RWPE2 (cell line): ENCODE measurements around the gene ECE2.
"Not testable (repeated sequence)": the region's sequence is repeated elsewhere in the genome, so short reads cannot be mapped to it uniquely, and the experiment has no call there.

Experiments
- ATAC-seq: fragments of 200-7000 bp; cut with Tn5 transposase; 3 replicates; pipeline ENCODE4 v1.9.1; 2021; ENCODE audit warnings: low read depth
- DNase-seq: peaks from one replicate; pipeline ENCODE4 v3.0.0-alpha.2; 2020; ENCODE audit warnings: low spot score
- H3K27ac ChIP-seq: fragments of 450-650 bp; 2 replicates; pipeline ENCODE4 v1.5.1; 2017; ENCODE audit warnings: mild to moderate bottlenecking; ENCODE audit not compliant: poor library complexity, severe bottlenecking
- H3K27me3 ChIP-seq: fragments of 250-450 bp; sonication (Bioruptor Pico); 2 replicates; pipeline ENCODE4 v1.5.1; 2021; ENCODE audit warnings: mild to moderate bottlenecking, moderate library complexity; ENCODE audit not compliant: insufficient read depth, poor library complexity, severe bottlenecking
- H3K36me3 ChIP-seq: fragments of 250-450 bp; sonication (Bioruptor Pico); 2 replicates; pipeline ENCODE4 v1.5.1; 2020; ENCODE audit warnings: low read depth, mild to moderate bottlenecking, moderate library complexity
- H3K4me1 ChIP-seq: fragments of 250-450 bp; sonication (Bioruptor Pico); 2 replicates; pipeline ENCODE4 v1.5.1; 2021; ENCODE audit warnings: mild to moderate bottlenecking, moderate library complexity; ENCODE audit not compliant: insufficient read depth, poor library complexity, severe bottlenecking
- H3K4me3 ChIP-seq: fragments of 250-450 bp; sonication (Bioruptor Pico); 2 replicates; pipeline ENCODE4 v1.5.1; 2021; ENCODE audit warnings: mild to moderate bottlenecking, moderate library complexity; ENCODE audit not compliant: severe bottlenecking
- H3K9me3 ChIP-seq: fragments of 250-450 bp; sonication (Bioruptor Pico); 2 replicates; pipeline ENCODE4 v1.5.1; 2021; ENCODE audit warnings: mild to moderate bottlenecking, moderate library complexity; ENCODE audit not compliant: severe bottlenecking
- CTCF ChIP-seq: fragments of 450-650 bp; IDR thresholded peaks from one replicate; pipeline ENCODE4 v1.5.1; 2017; ENCODE audit warnings: mild to moderate bottlenecking, moderate library complexity; ENCODE audit not compliant: poor library complexity, severe bottlenecking

ECE2 gene

GRCh38 chr3:184260724-184261269, 15.0 kb upstream of the ECE2 start:
- Histone ChIP-seq H3K9me3 (no peaks in the 10 kb centered on the region), H3K4me1 (no peaks in the 10 kb centered on the region), H3K4me3 (peak overlapping the region; percentile 42), H3K36me3 (no peaks in the 10 kb centered on the region), H3K27me3 (peaks cover 23% of the 10 kb centered on the region), H3K27ac (no peak overlapping the region)
- no peak for TF ChIP-seq CTCF
- no peak for ATAC-seq
- DNase-seq, result no peak

GRCh38 chr3:184261270-184261853, 14.5 kb upstream of the ECE2 start, which contains the start of gene CAMK2N2:
Gene CAMK2N2, minus strand, starts transcription at chr3:184261553. Its CDS starts 268 bp downstream, at chr3:184261285.
- Histone ChIP-seq H3K27ac (no peak within 1 kb of the TSS), H3K4me3 (peak within 1 kb of the TSS; percentile 42), H3K9me3 (no peaks in the 10 kb centered on the region), H3K4me1 (no peaks in the 10 kb centered on the region), H3K27me3 (peaks cover 23% of the 10 kb centered on the region), H3K36me3 (no peaks in the 10 kb centered on the region)
- DNase-seq, result peak; percentile 80
- no peak for TF ChIP-seq CTCF
- peak; percentile 65 for ATAC-seq

- no peak for TF ChIP-seq CTCF
- ATAC-seq (peak; percentile 54), DNase-seq (no peak)
Measured at GRCh38 chr3:184261854-184262763, 13.7 kb upstream of the ECE2 start.

GRCh38 chr3:184262764-184263179, 13.1 kb upstream of the ECE2 start:
- TF ChIP-seq CTCF, result no peak
- Histone ChIP-seq H3K4me3 (no peak overlapping the region), H3K4me1 (no peaks in the 10 kb centered on the region), H3K36me3 (no peaks in the 10 kb centered on the region), H3K27ac (no peak overlapping the region), H3K9me3 (no peaks in the 10 kb centered on the region), H3K27me3 (peaks cover 23% of the 10 kb centered on the region)
- DNase-seq, result no peak
- ATAC-seq, result no peak

More at GRCh38 chr3:184261854-184262763, 13.7 kb upstream of the ECE2 start:
- Histone ChIP-seq H3K9me3 (no peaks in the 10 kb centered on the region), H3K4me3 (peak overlapping the region; percentile 42), H3K27me3 (peaks cover 23% of the 10 kb centered on the region), H3K4me1 (no peaks in the 10 kb centered on the region), H3K36me3 (no peaks in the 10 kb centered on the region), H3K27ac (no peak overlapping the region)

- H3K27ac ChIP-seq, ATAC-seq, H3K4me3 ChIP-seq: not testable (repeated sequence)
Measured at GRCh38 chr3:184267249-184267648, 8.6 kb upstream of the ECE2 start.

More at GRCh38 chr3:184267249-184267648, 8.6 kb upstream of the ECE2 start:
- not testable (repeated sequence) for H3K27me3 ChIP-seq, H3K4me1 ChIP-seq, H3K36me3 ChIP-seq, DNase-seq, H3K9me3 ChIP-seq
